CD4-positive, alpha-beta T cell treated with Interleukin-17A for 1 hour (primary cell): Measurements from ENCODE around the gene C1QL1.

Source experiments
- DNase-seq: peaks from one replicate; pipeline ENCODE4 v3.0.0-alpha.2; 2020

Gene C1QL1

GRCh38 chr17:44968225-44969143 lies at the start of gene C1QL1:
C1QL1 (minus strand) TSS chr17:44968303; CDS start chr17:44968048, 255 bp downstream.
- peak; percentile 87 for DNase-seq

GRCh38 chr17:45016823-45017222 lies 48.7 kb upstream of the C1QL1 start:
- no peak for DNase-seq

- no peak for DNase-seq
These were observed 48.1 kb upstream of the C1QL1 start for GRCh38 chr17:45016237-45016636.

- no peak for DNase-seq
These were observed 45.2 kb upstream of the C1QL1 start for GRCh38 chr17:45013021-45013997.

GRCh38 chr17:45011767-45012166 lies 43.7 kb upstream of the C1QL1 start:
- no peak for DNase-seq

GRCh38 chr17:45009676-45010467 lies 41.8 kb upstream of the C1QL1 start:
- no peak for DNase-seq

- no peak for DNase-seq
These were observed 40.1 kb upstream of the C1QL1 start for GRCh38 chr17:45008216-45008615.

GRCh38 chr17:45006927-45007461 lies 38.9 kb upstream of the C1QL1 start:
- no peak for DNase-seq

GRCh38 chr17:45005700-45006099 lies 37.6 kb upstream of the C1QL1 start:
- no peak for DNase-seq

- no peak for DNase-seq
These were observed 36.3 kb upstream of the C1QL1 start for GRCh38 chr17:45004388-45004787.

- DNase-seq = no peak
These were observed 35.8 kb upstream of the C1QL1 start for GRCh38 chr17:45003877-45004276.

GRCh38 chr17:45001310-45001709 lies 33.2 kb upstream of the C1QL1 start:
- no peak for DNase-seq

- no peak for DNase-seq
These were observed 31.3 kb upstream of the C1QL1 start for GRCh38 chr17:44999433-44999832.

- DNase-seq = no peak
These were observed 30.5 kb upstream of the C1QL1 start for GRCh38 chr17:44998646-44999045.

GRCh38 chr17:44997733-44998520 lies 29.8 kb upstream of the C1QL1 start:
- DNase-seq = no peak

GRCh38 chr17:44996304-44996703 lies 28.2 kb upstream of the C1QL1 start:
- DNase-seq = no peak

- no peak for DNase-seq
These were observed 27.4 kb upstream of the C1QL1 start for GRCh38 chr17:44995436-44996001.

GRCh38 chr17:44992242-44992939 lies 24.3 kb upstream of the C1QL1 start:
- no peak for DNase-seq

GRCh38 chr17:44990994-44991393 lies 22.9 kb upstream of the C1QL1 start:
- no peak for DNase-seq

- no peak for DNase-seq
These were observed 21.5 kb upstream of the C1QL1 start for GRCh38 chr17:44989552-44990138.
